ENCODE measurements around the gene THAP3.
"Not testable (repeated sequence)": the region's sequence is repeated elsewhere in the genome, so short reads cannot be mapped to it uniquely, and the experiment has no call there.

THAP3 gene

DNA sequence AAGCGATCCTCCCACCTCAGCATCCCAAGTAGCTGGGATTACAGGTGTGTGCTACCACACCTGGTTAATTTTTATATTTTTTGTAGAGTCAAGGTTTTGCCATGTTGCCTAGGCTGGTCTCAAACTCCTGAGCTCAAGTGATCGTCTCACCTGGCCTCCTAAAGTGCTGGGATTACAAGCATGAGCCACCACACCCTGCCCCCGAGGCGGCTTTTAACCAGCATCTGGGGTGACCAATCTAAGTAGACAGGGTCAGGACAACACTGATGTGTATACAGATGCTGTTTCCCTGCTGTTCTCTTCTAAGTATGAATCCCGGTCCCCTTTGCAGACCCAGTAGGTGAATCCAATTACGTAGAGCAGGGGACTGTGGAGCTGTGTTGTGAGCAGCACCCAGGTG, 23.9 kb downstream of the THAP3 start:
- intact Hi-C loops (cut with micrococcal nuclease), result no loop called here
- no peak overlapping the region for H3K4me3 Mint-ChIP-seq
- no peak overlapping the region for H3K27ac Mint-ChIP-seq
- no peaks in the 10 kb centered on the region for H3K4me1 Mint-ChIP-seq (ENCODE audit: low read depth)
- no peaks in the 10 kb centered on the region for H3K9me3 Mint-ChIP-seq
- no peaks in the 10 kb centered on the region for H3K27me3 Mint-ChIP-seq
- H3K36me3 Mint-ChIP-seq (ENCODE audit: low read depth), result peaks cover 79% of the 10 kb centered on the region

DNA sequence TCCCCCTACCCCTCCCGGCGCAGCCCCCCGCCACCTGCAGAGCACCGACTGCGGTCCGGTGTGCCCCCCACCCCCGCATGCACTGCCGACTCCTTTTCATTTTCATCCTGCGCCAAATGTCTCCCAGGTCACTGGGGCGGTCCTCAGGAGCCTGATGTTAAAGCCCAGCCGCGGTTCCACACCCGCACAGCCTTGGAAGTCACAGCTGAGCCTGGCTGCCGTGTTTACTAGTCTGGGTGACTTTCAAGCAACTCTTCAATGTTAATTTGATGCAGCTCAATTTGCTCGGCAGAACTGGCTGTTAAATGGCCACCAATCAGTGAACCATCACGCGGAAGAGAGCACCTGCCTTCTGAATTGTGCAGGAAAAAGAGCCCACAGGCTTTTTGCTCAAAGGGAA, 27.2 kb downstream of the THAP3 start:
- H3K4me3 Mint-ChIP-seq, result no peak overlapping the region
- no peaks in the 10 kb centered on the region for H3K27me3 Mint-ChIP-seq
- H3K27ac Mint-ChIP-seq, result no peak overlapping the region
- H3K4me1 Mint-ChIP-seq (ENCODE audit: low read depth), result no peaks in the 10 kb centered on the region
- peaks cover 64% of the 10 kb centered on the region for H3K36me3 Mint-ChIP-seq (ENCODE audit: low read depth)
- intact Hi-C loops (cut with micrococcal nuclease), result no loop called here
- H3K9me3 Mint-ChIP-seq, result no peaks in the 10 kb centered on the region

DNA sequence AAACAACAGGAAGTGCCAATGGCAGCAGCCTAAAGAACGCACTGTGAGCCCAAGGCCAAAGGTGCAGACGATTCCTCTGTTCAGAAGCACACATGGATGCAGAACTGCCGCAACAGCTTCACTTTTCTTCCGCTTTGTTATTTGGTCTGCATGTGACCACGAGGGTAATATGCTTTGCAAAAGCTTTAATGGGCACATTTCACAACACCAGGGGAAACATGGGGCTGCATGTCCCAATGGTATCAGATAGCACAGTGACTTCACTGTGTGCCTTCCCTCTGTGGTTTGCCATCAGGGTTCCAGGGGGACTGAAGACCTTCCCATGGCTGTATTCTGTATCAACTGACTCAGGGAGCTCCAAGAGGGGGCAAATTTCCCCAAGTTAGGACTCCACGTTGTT, 28.3 kb downstream of the THAP3 start:
- no peak overlapping the region for H3K27ac Mint-ChIP-seq
- no peaks in the 10 kb centered on the region for H3K9me3 Mint-ChIP-seq
- H3K36me3 Mint-ChIP-seq (ENCODE audit: low read depth), result peaks cover 68% of the 10 kb centered on the region
- intact Hi-C loops (cut with micrococcal nuclease), result no loop called here
- H3K4me3 Mint-ChIP-seq, result no peak overlapping the region
- no peaks in the 10 kb centered on the region for H3K27me3 Mint-ChIP-seq
- H3K4me1 Mint-ChIP-seq (ENCODE audit: low read depth), result no peaks in the 10 kb centered on the region

DNA sequence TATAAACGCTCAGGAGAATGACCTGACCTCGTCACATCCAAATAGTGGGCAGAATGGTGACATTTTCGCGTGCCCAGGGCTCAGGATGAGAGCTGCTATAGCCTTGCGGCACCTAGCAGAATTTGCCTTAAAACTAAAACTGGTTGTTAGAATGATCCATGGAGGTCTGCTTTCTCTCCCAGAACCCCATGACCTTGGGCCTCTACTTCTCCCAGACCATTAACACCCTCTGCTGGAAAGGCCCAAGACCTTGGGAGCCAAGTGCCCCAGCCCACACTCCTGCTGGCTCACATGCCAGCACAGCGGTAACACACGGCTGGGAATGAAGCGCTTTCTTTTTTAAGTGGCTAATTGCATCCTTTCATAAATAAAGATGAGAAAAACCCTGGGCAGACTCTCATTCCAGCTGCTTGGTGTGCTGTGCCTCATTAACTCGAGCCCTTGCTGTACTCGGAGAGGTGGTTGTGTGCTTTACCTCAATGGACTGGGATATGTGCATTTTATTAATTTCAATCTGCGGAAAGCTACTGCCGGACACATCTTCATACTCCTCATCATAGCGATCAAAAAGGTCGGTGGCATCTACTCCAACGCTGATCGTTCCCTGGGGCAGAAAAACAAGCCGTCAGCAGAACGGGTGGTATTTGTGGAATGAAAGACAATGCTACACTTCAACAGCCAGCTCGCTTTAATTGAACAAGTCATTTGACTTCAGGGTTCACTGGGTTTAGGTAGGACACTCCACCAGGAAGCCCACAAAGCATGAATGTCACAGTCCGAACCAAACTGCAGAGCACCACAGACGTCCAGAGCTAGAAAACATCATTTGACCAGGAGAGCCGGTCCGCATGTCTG, 29.0 kb downstream of the THAP3 start:
- intact Hi-C loops (cut with micrococcal nuclease), result no loop called here
- no peaks in the 10 kb centered on the region for H3K27me3 Mint-ChIP-seq
- peaks cover 71% of the 10 kb centered on the region for H3K36me3 Mint-ChIP-seq (ENCODE audit: low read depth)
- no peaks in the 10 kb centered on the region for H3K4me1 Mint-ChIP-seq (ENCODE audit: low read depth)
- no peak overlapping the region for H3K4me3 Mint-ChIP-seq
- no peak overlapping the region for H3K27ac Mint-ChIP-seq
- H3K9me3 Mint-ChIP-seq, result no peaks in the 10 kb centered on the region

DNA sequence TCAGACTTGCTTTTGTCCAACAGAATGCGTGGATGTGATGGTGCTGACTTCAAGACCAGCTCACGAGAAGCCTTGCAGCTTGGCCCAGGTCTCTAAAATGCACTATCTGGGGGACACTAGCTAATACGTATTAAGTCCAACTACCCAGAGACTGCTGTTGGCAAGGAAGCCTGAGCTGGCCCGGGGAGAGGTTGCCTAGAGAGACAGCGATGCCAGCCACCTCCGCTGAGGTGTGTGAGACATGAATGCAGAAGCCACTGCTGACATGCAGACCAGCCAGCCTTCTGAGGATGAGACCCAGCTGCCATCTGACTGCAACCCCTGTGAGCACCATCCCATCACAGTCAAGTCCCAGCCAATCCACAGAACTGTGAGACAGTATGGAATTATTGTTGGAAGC, 32.5 kb downstream of the THAP3 start:
- Mint-ChIP-seq H3K9me3 (no peaks in the 10 kb centered on the region), H3K4me3 (no peak overlapping the region)

DNA sequence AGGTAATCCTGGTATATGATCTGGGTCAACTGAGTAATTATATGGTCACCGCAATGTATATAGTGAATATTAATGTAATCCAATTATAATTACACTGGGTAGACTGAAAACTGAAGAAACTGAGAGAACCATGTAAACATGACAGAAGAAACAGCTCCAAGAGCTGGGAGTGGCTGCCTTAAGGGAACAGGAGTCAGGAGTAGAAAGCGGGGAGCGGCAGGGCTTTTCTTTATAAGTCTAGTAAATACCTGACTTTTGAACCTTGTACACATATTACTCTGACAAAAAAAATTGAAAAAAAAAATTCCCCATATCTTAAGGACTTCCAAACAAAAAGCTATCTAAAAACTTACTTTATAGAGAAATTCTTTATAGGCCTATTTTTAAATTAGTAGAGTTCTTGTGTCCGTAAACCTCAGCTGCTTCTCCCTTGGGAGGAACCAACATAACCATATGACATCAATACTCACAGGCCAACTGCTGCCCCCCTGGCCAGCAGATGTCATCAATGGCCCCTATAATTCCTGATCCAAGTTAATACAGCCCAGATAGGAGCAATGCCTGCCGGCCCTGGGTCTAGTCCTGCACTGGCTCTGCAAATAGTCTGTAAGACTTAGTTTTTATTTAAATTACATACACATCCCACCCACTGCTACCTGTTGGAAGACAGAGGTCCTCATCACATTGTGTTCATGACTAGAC, 33.8 kb downstream of the THAP3 start:
- peaks cover 51% of the 10 kb centered on the region for H3K36me3 Mint-ChIP-seq (ENCODE audit: low read depth)
- no peaks in the 10 kb centered on the region for H3K27me3 Mint-ChIP-seq

More for the DNA sequence above, 32.5 kb downstream of the THAP3 start:
- Mint-ChIP-seq H3K27me3 (no peaks in the 10 kb centered on the region), H3K27ac (no peak overlapping the region), H3K36me3 (ENCODE audit: low read depth) (peaks cover 51% of the 10 kb centered on the region), H3K4me1 (ENCODE audit: low read depth) (no peaks in the 10 kb centered on the region)
- intact Hi-C loops (cut with micrococcal nuclease), result no loop called here

DNA sequence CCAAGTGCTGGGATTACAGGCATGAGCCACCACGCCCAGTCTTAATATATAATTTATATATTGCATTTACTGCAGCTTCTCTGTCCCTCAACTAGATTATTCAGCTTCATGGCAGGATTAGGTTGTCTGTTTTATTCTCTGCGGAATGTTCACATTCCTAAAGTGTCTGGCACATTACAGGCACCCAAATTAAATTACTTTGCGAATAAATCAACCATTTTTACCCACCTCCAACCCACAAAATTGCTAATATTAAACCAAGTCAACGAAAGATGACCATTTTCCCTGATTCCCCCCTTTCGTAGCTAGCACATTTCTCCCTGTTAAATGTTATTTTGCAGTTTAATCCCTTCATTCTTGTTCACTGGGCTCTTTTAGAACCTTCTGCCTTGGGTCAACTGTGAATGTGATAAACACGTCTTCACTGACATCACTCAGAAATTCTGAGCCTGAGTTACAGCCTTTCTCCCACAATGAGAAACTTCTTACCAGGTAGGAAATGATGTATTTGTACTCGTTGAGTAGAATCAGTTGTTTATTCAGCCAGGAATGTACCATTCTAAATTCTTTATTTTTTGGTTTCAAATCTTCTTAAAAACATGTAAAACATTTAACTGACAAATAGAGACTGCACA, 35.9 kb downstream of the THAP3 start:
- H3K4me3 Mint-ChIP-seq, result no peak overlapping the region
- H3K27ac Mint-ChIP-seq, result no peak overlapping the region
- H3K36me3 Mint-ChIP-seq (ENCODE audit: low read depth), result peaks cover 57% of the 10 kb centered on the region
- intact Hi-C loops (cut with micrococcal nuclease), result no loop called here
- no peaks in the 10 kb centered on the region for H3K4me1 Mint-ChIP-seq (ENCODE audit: low read depth)
- no peaks in the 10 kb centered on the region for H3K9me3 Mint-ChIP-seq
- H3K27me3 Mint-ChIP-seq, result no peaks in the 10 kb centered on the region

More for the DNA sequence above, 33.8 kb downstream of the THAP3 start:
- intact Hi-C loops (cut with micrococcal nuclease), result no loop called here
- Mint-ChIP-seq H3K27ac (no peak overlapping the region), H3K4me3 (no peak overlapping the region), H3K4me1 (ENCODE audit: low read depth) (no peaks in the 10 kb centered on the region), H3K9me3 (no peaks in the 10 kb centered on the region)

DNA sequence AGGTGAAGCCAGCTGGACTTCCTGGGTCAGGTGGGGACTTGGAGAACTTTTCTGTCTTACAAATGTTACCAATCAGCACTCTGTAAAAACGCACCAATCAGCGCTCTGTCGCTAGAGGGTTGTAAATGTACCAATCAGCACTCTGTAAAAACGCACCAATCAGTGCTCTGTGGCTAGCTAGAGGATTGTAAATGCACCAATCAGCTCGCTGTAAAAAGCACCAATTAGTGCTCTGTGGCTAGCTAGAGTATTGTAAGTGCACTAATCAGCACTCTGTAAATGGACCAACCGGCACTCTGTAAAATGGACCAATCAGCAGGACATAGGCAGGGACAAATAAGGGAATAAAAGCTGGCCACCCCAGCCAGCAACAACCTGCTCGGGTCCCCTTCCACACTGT, 37.8 kb downstream of the THAP3 start:
- H3K27ac Mint-ChIP-seq; intact Hi-C loops (cut with micrococcal nuclease); H3K4me1 Mint-ChIP-seq (ENCODE audit: low read depth); H3K4me3 Mint-ChIP-seq; H3K9me3 Mint-ChIP-seq; H3K27me3 Mint-ChIP-seq: not testable (repeated sequence)
- peaks cover 77% of the 10 kb centered on the region for H3K36me3 Mint-ChIP-seq (ENCODE audit: low read depth)

DNA sequence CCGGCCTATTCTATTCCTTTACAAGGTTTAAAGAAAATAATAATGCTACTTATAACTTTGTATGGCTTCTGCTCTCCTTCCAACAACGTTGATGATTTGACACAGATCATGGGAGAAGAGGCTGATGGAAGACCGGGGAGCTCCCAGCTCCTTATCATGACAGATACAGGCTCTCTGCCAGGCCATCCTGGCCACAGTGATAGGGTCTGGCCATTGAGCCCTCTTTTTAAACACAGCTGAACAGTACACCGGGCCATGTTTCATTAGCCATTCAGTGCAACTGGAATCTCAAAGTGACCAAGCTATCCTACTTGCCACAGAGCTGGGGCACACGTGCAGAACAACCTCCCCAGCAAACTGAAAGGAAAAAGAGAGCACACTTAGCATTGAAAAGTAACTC, 42.0 kb downstream of the THAP3 start:
- Mint-ChIP-seq H3K27me3 (no peaks in the 10 kb centered on the region), H3K27ac (no peak overlapping the region), H3K4me1 (ENCODE audit: low read depth) (no peaks in the 10 kb centered on the region), H3K4me3 (no peak overlapping the region), H3K36me3 (ENCODE audit: low read depth) (peaks cover 75% of the 10 kb centered on the region), H3K9me3 (no peaks in the 10 kb centered on the region)
- intact Hi-C loops (cut with micrococcal nuclease), result no loop called here

DNA sequence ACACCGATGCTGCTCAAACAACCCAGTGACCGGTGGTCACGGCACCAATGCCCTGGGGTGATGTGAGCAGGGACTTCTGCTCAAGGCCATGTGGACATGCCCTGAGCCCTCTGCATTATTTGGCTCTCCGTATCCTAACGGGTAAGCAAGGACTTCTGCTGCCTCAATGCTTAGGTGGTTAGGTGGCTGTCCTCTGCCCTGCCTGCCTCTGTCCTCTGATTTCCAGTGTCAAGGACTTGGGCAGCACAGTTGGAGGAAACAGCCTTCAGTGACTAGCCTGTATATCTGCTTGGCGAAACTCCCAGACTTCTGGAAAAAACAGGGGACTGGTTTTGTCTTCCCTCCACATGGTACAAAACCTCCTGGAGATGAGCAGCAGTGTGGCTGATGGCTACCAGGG, 42.5 kb downstream of the THAP3 start:
- no peaks in the 10 kb centered on the region for H3K27me3 Mint-ChIP-seq
- no peaks in the 10 kb centered on the region for H3K4me1 Mint-ChIP-seq (ENCODE audit: low read depth)
- intact Hi-C loops (cut with micrococcal nuclease), result no loop called here
- no peaks in the 10 kb centered on the region for H3K9me3 Mint-ChIP-seq
- H3K36me3 Mint-ChIP-seq (ENCODE audit: low read depth), result peaks cover 78% of the 10 kb centered on the region
- H3K27ac Mint-ChIP-seq, result no peak overlapping the region
- no peak overlapping the region for H3K4me3 Mint-ChIP-seq

DNA sequence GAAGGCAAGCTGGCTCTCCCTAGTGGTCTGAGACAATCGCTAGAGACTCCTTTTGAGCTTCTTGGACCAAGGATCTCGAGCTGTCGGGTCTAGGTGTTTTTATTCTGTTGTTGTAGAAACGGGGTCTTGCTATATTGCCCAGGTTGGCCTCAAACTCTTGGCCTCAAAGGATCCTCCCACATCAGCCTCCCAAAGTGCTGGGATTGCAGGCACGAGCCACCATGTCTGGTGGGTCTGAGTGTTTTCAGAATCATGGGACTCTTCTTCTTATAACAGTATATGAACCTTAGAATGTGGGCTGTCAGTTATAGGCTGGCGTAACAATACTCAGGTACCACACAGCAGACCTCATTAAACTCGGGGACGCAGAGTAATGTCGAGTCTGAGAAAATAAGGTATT, 43.8 kb downstream of the THAP3 start:
- Mint-ChIP-seq H3K27me3 (no peaks in the 10 kb centered on the region), H3K9me3 (no peaks in the 10 kb centered on the region), H3K36me3 (ENCODE audit: low read depth) (peaks cover 79% of the 10 kb centered on the region)

DNA sequence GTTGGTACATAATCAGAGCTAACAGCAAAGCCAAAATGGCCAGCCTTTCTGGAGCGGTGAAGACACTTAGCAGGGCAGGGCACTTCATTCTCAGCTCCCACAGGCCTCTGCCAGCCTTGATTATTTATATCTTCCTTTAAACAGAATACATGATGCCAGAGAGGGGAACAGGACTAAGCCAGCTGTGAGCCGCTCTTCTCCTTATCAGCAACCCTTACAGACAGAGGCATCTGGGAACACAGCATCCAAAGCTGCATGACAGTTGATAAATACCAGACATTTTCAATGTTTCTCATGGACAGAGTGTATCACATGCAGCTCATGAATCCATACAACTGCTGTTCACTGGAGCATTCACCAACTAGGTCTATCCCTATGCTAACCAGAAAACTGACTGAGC, 47.9 kb downstream of the THAP3 start:
- intact Hi-C loops (cut with micrococcal nuclease), result no loop called here
- Mint-ChIP-seq H3K9me3 (no peaks in the 10 kb centered on the region), H3K36me3 (ENCODE audit: low read depth) (peaks cover 74% of the 10 kb centered on the region), H3K4me3 (no peak overlapping the region), H3K27me3 (no peaks in the 10 kb centered on the region), H3K4me1 (ENCODE audit: low read depth) (no peaks in the 10 kb centered on the region), H3K27ac (no peak overlapping the region)

More for the DNA sequence above, 43.8 kb downstream of the THAP3 start:
- no peaks in the 10 kb centered on the region for H3K4me1 Mint-ChIP-seq (ENCODE audit: low read depth)
- no peak overlapping the region for H3K4me3 Mint-ChIP-seq
- no peak overlapping the region for H3K27ac Mint-ChIP-seq
- intact Hi-C loops (cut with micrococcal nuclease), result no loop called here

DNA sequence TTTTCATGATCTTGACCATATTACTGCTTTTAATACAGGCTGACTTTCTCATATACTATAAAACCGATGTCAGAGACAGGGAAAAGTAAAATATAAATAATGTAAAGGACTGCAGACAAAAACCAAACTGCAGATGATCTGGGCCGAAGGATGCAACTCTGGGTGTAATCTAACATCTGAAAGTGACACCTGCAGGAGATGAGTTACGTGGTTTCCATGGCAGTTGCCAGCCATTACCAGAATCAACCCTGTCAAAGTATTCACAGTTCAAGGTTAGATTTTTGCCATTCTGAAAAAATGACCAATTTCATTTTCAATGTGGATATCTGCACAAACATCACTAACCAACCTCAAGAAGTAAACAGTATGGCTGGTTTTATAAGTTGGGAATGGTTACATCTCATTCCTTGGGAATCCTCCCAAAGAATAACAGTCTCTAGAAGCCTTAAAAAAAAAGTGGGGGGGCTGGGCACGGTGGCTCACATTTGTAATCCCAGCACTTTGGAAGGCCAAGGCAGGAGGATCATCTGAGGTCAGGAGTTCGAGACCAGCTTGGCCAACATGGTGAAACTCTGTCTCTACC, 49.2 kb downstream of the THAP3 start:
- H3K4me3 Mint-ChIP-seq, result no peak overlapping the region
- no peak overlapping the region for H3K27ac Mint-ChIP-seq
- intact Hi-C loops (cut with micrococcal nuclease), result no loop called here
- peaks cover 74% of the 10 kb centered on the region for H3K36me3 Mint-ChIP-seq (ENCODE audit: low read depth)
- H3K4me1 Mint-ChIP-seq (ENCODE audit: low read depth), result no peaks in the 10 kb centered on the region
- no peaks in the 10 kb centered on the region for H3K9me3 Mint-ChIP-seq
- no peaks in the 10 kb centered on the region for H3K27me3 Mint-ChIP-seq

DNA sequence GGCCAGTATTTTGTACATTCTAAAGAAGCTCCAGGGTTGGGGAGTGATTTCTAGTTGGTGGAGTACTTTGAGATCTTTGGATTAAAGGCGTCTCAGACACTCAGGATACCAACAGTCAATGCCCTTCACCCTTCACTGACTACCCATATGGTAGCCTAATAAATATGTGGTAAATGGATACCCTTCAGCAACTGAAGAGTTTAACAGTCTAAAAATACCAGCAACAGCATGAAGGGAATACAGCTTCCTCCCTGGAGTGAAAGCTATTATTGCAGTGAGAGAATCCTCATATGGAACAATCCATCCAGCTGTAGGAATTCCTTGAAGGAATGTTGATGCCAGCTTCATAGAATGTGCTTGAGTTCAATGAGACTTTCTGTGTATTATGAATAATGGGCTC, 50.1 kb downstream of the THAP3 start:
- Mint-ChIP-seq H3K36me3 (ENCODE audit: low read depth) (peaks cover 75% of the 10 kb centered on the region), H3K9me3 (no peaks in the 10 kb centered on the region), H3K4me1 (ENCODE audit: low read depth) (no peaks in the 10 kb centered on the region), H3K27me3 (no peaks in the 10 kb centered on the region), H3K4me3 (no peak overlapping the region), H3K27ac (no peak overlapping the region)
- intact Hi-C loops (cut with micrococcal nuclease), result no loop called here
